ENCODE data around the gene SLC4A11. TPM values are rescaled to one million over a fixed set of nuclear protein-coding genes. Genes with fewer than 3 reads are reported as not detected.

SLC4A11 gene
- total RNA-seq, 4 donors from 2014 or later = 4.5 to 26.0 (median 14.0) TPM

GRCh38 chr20:3208786-3209256 is 30.2 kb downstream of the SLC4A11 start:
- no peak for DNase-seq (ENCODE audit: low spot score in 2 of 2)
- TF ChIP-seq POLR2A (IDR thresholded peaks at IDR 0.05) = no peak
- no peak for TF ChIP-seq CTCF (IDR thresholded peaks at IDR 0.05)
- 7 to 8% methylated on average over 8 to 10 of the region's 10 CpGs for WGBS, 2 donors
- intact Hi-C loops (cut with DNase I; ENCODE audit: low total_unique reads) = no loop called here
- peak overlapping the region; percentile 68 for H3K4me3 ChIP-seq (ENCODE audit: low read depth, poor library complexity, severe bottlenecking)

- H3K4me3 ChIP-seq (ENCODE audit: low read depth, poor library complexity, severe bottlenecking) = peak within 1 kb of the TSS; percentile 85
- intact Hi-C loops (cut with DNase I; ENCODE audit: low total_unique reads) = no loop called here
- DNase-seq (ENCODE audit: low spot score in 2 of 2) = peak; percentile 86 to 98
- TF ChIP-seq CTCF (IDR thresholded peaks at IDR 0.05) (no peak), POLR2A (IDR thresholded peaks at IDR 0.05) (no peak)
- WGBS, 2 donors = 0 to 1% methylated on average over 45 to 47 of the region's 48 CpGs
These were observed 34.7 kb downstream of the SLC4A11 start, which contains the start of gene DDRGK1 for GRCh38 chr20:3204124-3204794. DDRGK1 (minus strand) TSS chr20:3204682; CDS start chr20:3204627, 55 bp downstream.

- 6 to 11% methylated on average over 26 to 31 of the region's 31 CpGs for WGBS, 2 donors
- TF ChIP-seq CTCF (IDR thresholded peaks at IDR 0.05) = no peak
- DNase-seq (ENCODE audit: low spot score in 2 of 2) = no peak
- intact Hi-C loops (cut with DNase I; ENCODE audit: low total_unique reads) = no loop called here
- H3K4me3 ChIP-seq (ENCODE audit: low read depth, poor library complexity, severe bottlenecking) = peak overlapping the region; percentile 85
These were observed 35.5 kb downstream of the SLC4A11 start for GRCh38 chr20:3203315-3204123.

GRCh38 chr20:3202965-3203314 is 36.0 kb downstream of the SLC4A11 start:
- no peak overlapping the region for H3K4me3 ChIP-seq (ENCODE audit: low read depth, poor library complexity, severe bottlenecking)
- WGBS, 2 donors = 24 to 46% methylated on average over 9 of the region's 9 CpGs
- TF ChIP-seq CTCF (IDR thresholded peaks at IDR 0.05) (no peak), POLR2A (IDR thresholded peaks at IDR 0.05) (no peak)
- intact Hi-C loops (cut with DNase I; ENCODE audit: low total_unique reads) = no loop called here
- DNase-seq (ENCODE audit: low spot score in 2 of 2) = no peak

GRCh38 chr20:3199976-3200755 is 38.8 kb downstream of the SLC4A11 start:
- no peak for DNase-seq (ENCODE audit: low spot score in 2 of 2)
- no peak overlapping the region for H3K4me3 ChIP-seq (ENCODE audit: low read depth, poor library complexity, severe bottlenecking)
- intact Hi-C loops (cut with DNase I; ENCODE audit: low total_unique reads) = no loop called here
- WGBS, 2 donors = 93% methylated on average over 27 of the region's 27 CpGs
- TF ChIP-seq CTCF (IDR thresholded peaks at IDR 0.05) (no peak), POLR2A (IDR thresholded peaks at IDR 0.05) (no peak)

All from lower leg skin (tissue), 4 donors.